OCI-M2 (cell line): ENCODE results near the gene FBN1.

Experiments
- DNase-seq: peaks from one replicate; lab custom pipeline; 2025; ENCODE audit not compliant: unreplicated experiment; lab: John Stamatoyannopoulos, UW

Gene FBN1

GRCh38 chr15:48582452-48583247, 62.9 kb downstream of the FBN1 start:
- no peak for DNase-seq

GRCh38 chr15:48581219-48581618, 64.3 kb downstream of the FBN1 start:
- DNase-seq = no peak

GRCh38 chr15:48580736-48581135, 64.8 kb downstream of the FBN1 start:
- no peak for DNase-seq

GRCh38 chr15:48579945-48580671, 65.4 kb downstream of the FBN1 start:
- no peak for DNase-seq

GRCh38 chr15:48578965-48579364, 66.5 kb downstream of the FBN1 start:
- DNase-seq = no peak

- DNase-seq = no peak
Observed at GRCh38 chr15:48577469-48577868, 68.0 kb downstream of the FBN1 start.

GRCh38 chr15:48574187-48574586, 71.3 kb downstream of the FBN1 start:
- no peak for DNase-seq

- no peak for DNase-seq
Observed at GRCh38 chr15:48573780-48574179, 71.7 kb downstream of the FBN1 start.

- DNase-seq = no peak
Observed at GRCh38 chr15:48572823-48573222, 72.7 kb downstream of the FBN1 start.

GRCh38 chr15:48571510-48571909, 74.0 kb downstream of the FBN1 start:
- no peak for DNase-seq

GRCh38 chr15:48570822-48571221, 74.7 kb downstream of the FBN1 start:
- DNase-seq = no peak

GRCh38 chr15:48569591-48570302, 75.8 kb downstream of the FBN1 start:
- no peak for DNase-seq

GRCh38 chr15:48566668-48567067, 78.8 kb downstream of the FBN1 start:
- no peak for DNase-seq

- no peak for DNase-seq
Observed at GRCh38 chr15:48565560-48566482, 79.7 kb downstream of the FBN1 start.

GRCh38 chr15:48564690-48565089, 80.8 kb downstream of the FBN1 start:
- DNase-seq = no peak

- DNase-seq = no peak
Observed at GRCh38 chr15:48563934-48564333, 81.6 kb downstream of the FBN1 start.

GRCh38 chr15:48560321-48561051, 85.0 kb downstream of the FBN1 start:
- DNase-seq = no peak

GRCh38 chr15:48559285-48559684, 86.2 kb downstream of the FBN1 start:
- no peak for DNase-seq

- no peak for DNase-seq
Observed at GRCh38 chr15:48558226-48558625, 87.3 kb downstream of the FBN1 start.

- DNase-seq = no peak
Observed at GRCh38 chr15:48557335-48557734, 88.2 kb downstream of the FBN1 start.
